Activated CD4-positive, alpha-beta T cell treated with anti-CD3 and anti-CD28 coated beads, Interleukin-2, Interleukin-4, amounts not matched to agents 100 ng/mL and 50 ng/mL, durations not matched to agents 16 hours and 8 hours (primary cell): ENCODE measurements around the gene CEP83.

ENCODE experiments used
- DNase-seq: peaks from one replicate; pipeline ENCODE4 v3.0.0-alpha.2; 2020; ENCODE audit warnings: low spot score

Gene CEP83

GRCh38 chr12:94305130-94305957 is 154.3 kb downstream of the CEP83 start:
- peak; percentile 95 for DNase-seq

GRCh38 chr12:94304566-94305061 is 155.1 kb downstream of the CEP83 start:
- no peak for DNase-seq

- DNase-seq: no peak
Measured at GRCh38 chr12:94304012-94304411, 155.7 kb downstream of the CEP83 start.

GRCh38 chr12:94299846-94300245 is 159.8 kb downstream of the CEP83 start:
- DNase-seq: no peak

DNA sequence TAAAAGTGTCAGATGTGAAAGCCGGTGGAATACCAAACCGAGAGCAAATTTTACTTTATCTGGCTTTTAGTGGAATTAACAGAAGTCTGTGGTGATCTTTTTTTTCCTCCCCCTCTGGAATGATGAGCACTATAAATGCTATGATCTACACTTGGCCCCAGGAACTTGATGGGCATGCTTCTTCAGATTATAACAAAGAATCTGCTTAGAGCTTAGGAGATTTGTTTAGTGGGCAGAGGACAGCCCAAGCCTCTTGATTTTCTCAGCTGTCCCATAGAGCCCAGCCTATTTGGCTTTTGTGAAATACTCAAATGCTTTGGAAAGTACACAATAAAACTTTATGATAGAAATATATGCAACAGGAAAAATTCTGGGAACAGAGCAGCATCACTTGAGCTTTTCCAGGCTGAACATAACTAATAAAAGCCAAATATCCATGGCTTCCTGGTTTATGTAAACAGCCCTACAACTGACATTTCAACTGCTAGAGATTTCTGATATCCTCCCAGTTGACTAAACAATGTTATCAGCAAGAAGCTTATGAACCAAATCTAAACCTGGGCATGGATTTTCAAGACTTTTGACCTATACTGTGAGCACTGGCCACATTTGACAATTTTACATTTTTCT is 161.7 kb downstream of the CEP83 start:
- no peak for DNase-seq

- DNase-seq: no peak
Measured at GRCh38 chr12:94297096-94297699, 162.5 kb downstream of the CEP83 start.

- no peak for DNase-seq
Measured at GRCh38 chr12:94290353-94290752, 169.3 kb downstream of the CEP83 start.

GRCh38 chr12:94289461-94290312 is 170.0 kb downstream of the CEP83 start:
- no peak for DNase-seq

GRCh38 chr12:94287245-94287628 is 172.4 kb downstream of the CEP83 start:
- DNase-seq: no peak

- no peak for DNase-seq
Measured at GRCh38 chr12:94286583-94287244, 173.0 kb downstream of the CEP83 start.

DNA sequence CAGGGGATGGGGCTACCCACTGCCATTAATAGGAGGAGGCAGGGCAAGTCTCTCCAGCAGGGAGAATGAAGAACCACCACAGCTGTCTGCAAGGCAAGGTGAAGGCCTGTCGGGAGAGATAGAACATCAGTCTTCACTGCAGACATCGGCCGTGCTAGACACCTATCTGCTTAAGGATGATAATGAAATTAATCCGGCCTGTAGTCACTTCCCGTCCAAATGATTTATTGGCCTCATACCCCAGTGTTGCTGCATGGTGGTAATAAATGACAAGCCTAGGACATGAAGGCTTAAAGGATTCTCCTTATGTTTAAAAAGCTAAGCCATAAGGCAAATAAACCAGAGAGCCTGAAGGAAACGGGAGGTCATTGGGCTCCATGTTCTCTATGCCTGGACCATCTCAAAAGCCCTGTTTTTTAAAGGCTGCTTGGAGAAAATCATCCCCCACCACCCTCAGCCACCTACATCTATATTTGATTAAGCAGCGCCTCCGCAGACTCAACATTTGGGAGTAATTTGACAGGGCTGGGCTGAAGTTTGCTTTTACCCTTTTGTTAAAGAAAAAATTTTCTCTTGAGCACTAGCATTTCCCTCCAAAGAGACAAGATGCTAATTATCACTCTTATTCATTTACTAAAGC is 173.6 kb downstream of the CEP83 start:
- no peak for DNase-seq

DNA sequence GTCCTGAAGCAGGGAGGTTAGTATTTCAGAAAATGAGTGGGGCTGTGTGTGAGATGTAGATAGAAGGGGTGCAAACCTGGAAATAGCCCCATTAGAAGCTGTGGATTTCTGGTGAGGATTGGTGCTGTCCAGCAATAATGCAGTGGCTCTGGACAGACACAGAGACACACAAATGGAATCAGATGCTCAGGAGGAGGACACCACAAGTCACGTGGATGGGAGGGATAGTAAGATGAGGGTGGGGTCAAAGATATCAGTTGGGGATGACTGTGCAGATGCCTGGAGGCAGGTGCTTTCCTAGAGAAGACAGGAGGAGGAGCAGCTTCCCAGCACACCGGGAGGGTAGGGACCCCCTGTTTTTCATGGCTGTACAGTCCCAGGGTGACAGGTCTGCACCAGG is 174.8 kb downstream of the CEP83 start:
- no peak for DNase-seq

DNA sequence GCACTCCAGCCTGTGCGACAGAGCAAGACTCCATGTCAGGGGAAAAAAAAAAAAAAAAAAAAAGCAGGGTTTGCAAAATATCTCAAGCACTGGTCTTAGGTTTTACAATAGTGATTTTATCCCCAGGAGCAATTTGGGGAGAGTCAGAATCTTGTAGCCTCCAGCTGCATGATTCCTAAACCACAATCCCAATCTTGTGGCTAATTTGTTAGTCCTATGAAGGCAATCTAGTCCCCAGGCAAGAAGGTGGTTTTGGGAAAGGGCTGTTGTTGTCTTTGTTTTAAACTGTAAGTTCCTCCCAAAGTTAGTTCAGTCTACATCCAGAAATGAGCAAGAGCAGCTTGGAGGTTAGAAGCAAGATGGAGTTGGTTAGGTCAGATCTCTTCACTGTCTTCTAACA is 175.6 kb downstream of the CEP83 start:
- no peak for DNase-seq

DNA sequence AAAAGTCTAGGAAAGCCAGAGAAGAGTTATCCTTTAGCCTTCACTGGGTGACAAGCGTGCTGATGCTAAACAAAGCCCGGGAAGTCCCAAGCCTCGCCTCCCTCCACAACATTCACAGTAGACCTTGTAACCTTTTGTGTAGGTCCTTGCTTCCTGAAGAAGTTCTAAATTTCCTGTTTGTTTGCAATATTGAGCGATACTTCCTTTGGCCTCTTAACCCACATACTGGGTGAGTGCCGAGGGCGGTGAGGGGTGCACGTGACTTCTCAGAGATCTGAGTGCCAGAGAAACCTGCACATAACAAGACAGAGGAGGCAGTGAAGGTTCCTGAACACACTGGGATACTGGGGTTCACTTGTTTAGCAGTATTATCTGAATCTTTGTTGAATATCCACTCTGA is 177.0 kb downstream of the CEP83 start:
- DNase-seq: peak; percentile 41

DNA sequence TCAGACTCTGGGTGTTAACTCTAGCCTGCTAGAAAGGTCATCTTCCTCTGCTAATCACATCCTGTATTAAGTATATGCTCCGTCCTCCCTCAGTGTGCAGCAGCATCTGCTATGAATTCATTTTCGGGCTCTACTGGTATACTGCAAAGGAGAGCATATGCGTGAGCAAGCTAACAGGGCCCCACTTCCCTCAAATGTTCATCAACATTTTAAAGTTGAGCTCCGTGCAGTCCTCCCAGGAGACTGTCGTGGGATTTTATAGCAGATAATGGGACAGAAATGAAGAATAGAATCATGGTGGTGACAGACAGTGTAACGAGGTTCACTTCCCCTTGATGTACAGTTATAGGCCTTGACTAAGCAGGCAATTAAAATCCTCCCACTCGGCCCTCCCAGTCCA is 179.6 kb downstream of the CEP83 start:
- DNase-seq: no peak

- DNase-seq: no peak
Measured at GRCh38 chr12:94277426-94278000, 182.2 kb downstream of the CEP83 start.

DNA sequence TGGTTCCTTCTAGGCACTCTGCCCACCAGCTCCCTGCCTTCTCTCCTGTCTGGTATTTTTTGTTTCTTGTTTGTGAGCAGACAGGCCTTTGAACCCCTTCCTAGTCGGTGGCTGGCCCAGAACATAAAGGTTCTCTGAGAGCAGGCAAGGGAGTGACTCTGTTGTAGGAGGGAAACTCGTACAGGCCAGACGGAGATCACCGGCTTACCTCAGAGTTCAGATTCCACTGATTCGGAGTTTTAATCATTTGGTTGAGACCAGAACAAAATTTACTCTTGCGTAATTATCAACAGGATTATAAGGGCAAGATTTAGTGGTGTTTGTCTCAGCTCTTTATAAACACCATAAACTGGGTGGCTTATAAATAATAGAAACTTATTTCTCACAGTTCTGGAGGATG is 182.9 kb downstream of the CEP83 start:
- DNase-seq: no peak

GRCh38 chr12:94273272-94273671 is 186.4 kb downstream of the CEP83 start:
- DNase-seq: no peak

DNA sequence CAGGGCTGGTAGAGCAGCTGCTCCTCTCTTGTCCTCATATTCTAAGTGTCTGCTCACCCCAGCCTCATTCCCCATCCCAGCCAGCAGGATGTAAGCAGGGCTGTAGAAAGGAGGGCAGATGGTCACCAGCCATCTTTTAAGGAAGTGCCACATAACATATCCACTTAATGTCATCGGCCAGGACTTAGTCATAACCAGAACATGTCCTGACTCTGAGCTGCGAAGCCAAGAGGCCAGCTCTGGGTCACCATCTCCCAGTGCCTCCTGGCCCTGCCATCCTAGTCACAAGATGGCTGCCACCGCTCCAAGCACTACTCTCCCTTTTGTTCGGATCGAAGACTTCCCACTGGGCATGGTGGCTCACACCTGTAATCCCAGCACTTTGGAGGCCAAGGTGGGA is 187.4 kb downstream of the CEP83 start:
- DNase-seq: no peak

DNA sequence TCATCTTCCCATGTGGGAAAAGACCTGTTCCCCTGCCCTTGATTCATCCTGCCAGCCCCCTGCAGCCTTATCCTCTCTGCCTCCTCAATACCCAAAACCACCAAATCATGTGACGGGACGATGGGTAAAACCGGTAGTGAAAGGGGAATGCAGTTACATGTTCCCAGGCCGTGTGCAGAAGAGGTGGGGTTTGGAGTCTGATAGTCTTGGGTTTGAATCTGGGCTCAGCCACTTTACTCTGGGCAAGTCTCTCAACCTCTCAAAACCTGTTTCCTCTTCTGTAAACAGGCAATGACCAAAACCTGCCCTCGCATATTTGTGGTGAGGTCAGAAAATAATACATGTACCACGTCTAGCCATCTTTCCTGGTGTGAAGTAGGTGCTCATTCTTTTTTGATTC is 188.3 kb downstream of the CEP83 start:
- DNase-seq: peak; percentile 31
